Liver (tissue), 9 donors: Measurements from ENCODE around the gene OGFR. TPM values are rescaled to one million over a fixed set of nuclear protein-coding genes. Genes with fewer than 3 reads are reported as not detected.

ENCODE experiments used
- DNase-seq: peaks from one replicate; pipeline ENCODE4 v3.0.0-alpha.2; 2017; ENCODE audit warnings: low spot score
- H3K27ac ChIP-seq, 2 donors: one replicate each; pipeline ENCODE4 v1.7.0; 2013; ENCODE audit warnings: inconsistent platforms in 2 of 2, low read length in 2 of 2, control low read depth in 1 of 2, low read depth in 1 of 2, mild to moderate bottlenecking in 1 of 2
- H3K27me3 ChIP-seq, 4 donors: one replicate each; pipeline versions ENCODE4 v1.6.1 to v1.7.0; 2013; ENCODE audit warnings: low read length in 3 of 4, inconsistent platforms in 1 of 4, mild to moderate bottlenecking in 1 of 4, moderate library complexity in 1 of 4; ENCODE audit not compliant: control insufficient read depth in 4 of 4, insufficient read depth in 4 of 4
- H3K36me3 ChIP-seq, 4 donors: one replicate each; pipeline versions ENCODE4 v1.6.1 to v1.7.0; 2013; ENCODE audit warnings: low read length in 3 of 4, mild to moderate bottlenecking in 3 of 4, low read depth in 1 of 4, moderate library complexity in 1 of 4; ENCODE audit not compliant: control insufficient read depth in 4 of 4, insufficient read depth in 3 of 4
- H3K4me1 ChIP-seq, 4 donors: one replicate each; pipeline versions ENCODE4 v1.6.1 to v1.7.0; 2013; ENCODE audit warnings: low read length in 3 of 4, mild to moderate bottlenecking in 3 of 4, moderate library complexity in 1 of 4; ENCODE audit not compliant: control insufficient read depth in 4 of 4, insufficient read depth in 4 of 4
- H3K4me3 ChIP-seq, 3 donors: one replicate each; pipeline versions ENCODE4 v1.6.1 to v1.7.0; 2013; ENCODE audit warnings: low read length in 3 of 3, control low read depth in 1 of 3, low read depth in 1 of 3, mild to moderate bottlenecking in 1 of 3
- H3K9ac ChIP-seq, 2 donors: one replicate each; pipeline ENCODE4 v1.7.0; 2013; ENCODE audit warnings: low read length in 2 of 2, mild to moderate bottlenecking in 2 of 2, moderate library complexity in 2 of 2, control low read depth in 1 of 2, low read depth in 1 of 2
- H3K9me3 ChIP-seq, 4 donors: one replicate each; pipeline versions ENCODE4 v1.6.1 to v1.7.0; 2013; ENCODE audit warnings: low read length in 3 of 4; ENCODE audit not compliant: control insufficient read depth in 4 of 4
- ATF3 ChIP-seq: IDR thresholded peaks from 2 replicates; pipeline ENCODE4 v1.6.1; 2016; ENCODE audit warnings: antibody characterized with exemption
- EGR1 ChIP-seq, 2 donors: IDR thresholded peaks; 2 replicates each; pipeline ENCODE4 v1.6.1; 2016 to 2018; ENCODE audit warnings: antibody characterized with exemption in 2 of 2, low read depth in 2 of 2
- GABPA ChIP-seq, 2 donors: IDR thresholded peaks in 1 of 2; conservative IDR thresholded peaks in 1 of 2; 2 replicates each; pipeline ENCODE4 v1.6.1; 2016; ENCODE audit warnings: antibody characterized with exemption in 2 of 2, mild to moderate bottlenecking in 1 of 2, moderate library complexity in 1 of 2
- HNF4A ChIP-seq, 2 donors: conservative IDR thresholded peaks; 2 replicates each; pipeline ENCODE4 v1.6.1; 2016; ENCODE audit warnings: antibody characterized with exemption in 2 of 2, mild to moderate bottlenecking in 2 of 2
- HNF4G ChIP-seq: IDR thresholded peaks from 2 replicates; pipeline ENCODE4 v1.6.1; 2016; ENCODE audit warnings: antibody characterized with exemption
- JUND ChIP-seq, 2 donors: IDR thresholded peaks; 2 replicates each; pipeline ENCODE4 v1.6.1; 2016; ENCODE audit warnings: antibody characterized with exemption in 2 of 2
- NR2F2 ChIP-seq: IDR thresholded peaks from 2 replicates; pipeline ENCODE4 v1.6.1; 2016; ENCODE audit warnings: antibody characterized with exemption
- RXRA ChIP-seq, 2 donors: IDR thresholded peaks; 2 replicates each; pipeline ENCODE4 v1.6.1; 2017 to 2018; ENCODE audit warnings: antibody characterized with exemption in 2 of 2, mild to moderate bottlenecking in 1 of 2
- SP1 ChIP-seq: IDR thresholded peaks from 2 replicates; pipeline ENCODE4 v1.6.1; 2018; ENCODE audit warnings: antibody characterized with exemption, mild to moderate bottlenecking
- TAF1 ChIP-seq: conservative IDR thresholded peaks from 2 replicates; pipeline ENCODE4 v1.6.1; 2016; ENCODE audit warnings: antibody characterized with exemption, mild to moderate bottlenecking
- YY1 ChIP-seq: IDR thresholded peaks from 2 replicates; pipeline ENCODE4 v1.6.1; 2016; ENCODE audit warnings: antibody characterized with exemption, mild to moderate bottlenecking
- WGBS: extraction: QIAGEN DNeasy Blood & Tissue Kit; methylation state at CpG from one replicate; pipeline ENCODE4 v1.1.7; 2013; 5-methylcytosine and 5-hydroxymethylcytosine counted together
- polyA plus RNA-seq, 2 donors: library from polyadenylated mRNA; stranded (reverse) in 1 of 2; unstranded in 1 of 2; fragments of 200-250 nt in 1 of 2; fragments of >200 nt in 1 of 2; fragmentation: Nextera tagmentation in 1 of 2; extraction: Ambion mirVana in 1 of 2; gene quantifications; one replicate each; pipeline versions ENCODE4 v1.2.1 to v1.2.3, GENCODE V29; 2013 to 2015
- total RNA-seq, 2 donors: library from RNA; depleted of rRNA; stranded (reverse); fragments of >200 nt; gene quantifications; one replicate each; pipeline ENCODE4 v1.2.3, GENCODE V29; 2014
- TF ChIP-seq, protein P1 (sequence below): IDR thresholded peaks from 2 replicates; pipeline ENCODE4 v1.6.1; 2016; ENCODE audit warnings: antibody characterized with exemption
- TF ChIP-seq, protein P2 (sequence below): IDR thresholded peaks from 2 replicates; pipeline ENCODE4 v1.6.1; 2016; ENCODE audit warnings: antibody characterized with exemption, mild to moderate bottlenecking
- TF ChIP-seq, protein P3 (sequence below): fragments of 150-350 bp; IDR thresholded peaks from 2 replicates; pipeline ENCODE4 v1.5.1; 2017; ENCODE audit warnings: improper control_type of control experiment, low read depth, low read length; ENCODE audit not compliant: missing input control
- TF ChIP-seq, protein P4 (sequence below): IDR thresholded peaks from 2 replicates; pipeline ENCODE4 v1.6.1; 2016; ENCODE audit warnings: antibody characterized with exemption
- donor health status: healthy.
- donor health status: healthy.
- donor health status: healthy.
- donor health status: healthy.
- donor health status: healthy.

Gene OGFR
- total and polyA plus RNA-seq, 4 donors: 5.9 to 59.4 (median 29.4) TPM

GRCh38 chr20:62820962-62821725 lies 16.5 kb downstream of the OGFR start:
- Histone ChIP-seq H3K9ac (no peak overlapping the region), H3K4me3 (no peak overlapping the region), H3K27me3 (peaks cover 0 to 4% (median 0%) of the 10 kb centered on the region in 4 donors), H3K9me3 (no peaks in the 10 kb centered on the region), H3K4me1 (peaks cover 3 to 23% (median 7%) of the 10 kb centered on the region in 4 donors), H3K36me3 (no peaks in the 10 kb centered on the region), H3K27ac (no peak overlapping the region)
- WGBS: 84% methylated on average over 19 of the region's 19 CpGs
- DNase-seq: no peak
- TF ChIP-seq ATF3 (no peak), EGR1 (IDR thresholded peaks at IDR 0.05; ENCODE audit: low read depth in 2 of 2) (no peak), TAF1 (no peak), JUND (IDR thresholded peaks at IDR 0.05) (no peak), RXRA (IDR thresholded peaks at IDR 0.05) (no peak), SP1 (no peak), NR2F2 (no peak), HNF4G (no peak), HNF4A (conservative IDR thresholded peaks at IDR 0.05) (no peak), YY1 (no peak), GABPA (IDR thresholded peaks at IDR 0.05 in 1 of 2, conservative IDR thresholded peaks at IDR 0.05 in 1 of 2) (no peak)
- TF ChIP-seq, protein P1, sequence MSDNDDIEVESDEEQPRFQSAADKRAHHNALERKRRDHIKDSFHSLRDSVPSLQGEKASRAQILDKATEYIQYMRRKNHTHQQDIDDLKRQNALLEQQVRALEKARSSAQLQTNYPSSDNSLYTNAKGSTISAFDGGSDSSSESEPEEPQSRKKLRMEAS: no peak
- TF ChIP-seq, protein P2, sequence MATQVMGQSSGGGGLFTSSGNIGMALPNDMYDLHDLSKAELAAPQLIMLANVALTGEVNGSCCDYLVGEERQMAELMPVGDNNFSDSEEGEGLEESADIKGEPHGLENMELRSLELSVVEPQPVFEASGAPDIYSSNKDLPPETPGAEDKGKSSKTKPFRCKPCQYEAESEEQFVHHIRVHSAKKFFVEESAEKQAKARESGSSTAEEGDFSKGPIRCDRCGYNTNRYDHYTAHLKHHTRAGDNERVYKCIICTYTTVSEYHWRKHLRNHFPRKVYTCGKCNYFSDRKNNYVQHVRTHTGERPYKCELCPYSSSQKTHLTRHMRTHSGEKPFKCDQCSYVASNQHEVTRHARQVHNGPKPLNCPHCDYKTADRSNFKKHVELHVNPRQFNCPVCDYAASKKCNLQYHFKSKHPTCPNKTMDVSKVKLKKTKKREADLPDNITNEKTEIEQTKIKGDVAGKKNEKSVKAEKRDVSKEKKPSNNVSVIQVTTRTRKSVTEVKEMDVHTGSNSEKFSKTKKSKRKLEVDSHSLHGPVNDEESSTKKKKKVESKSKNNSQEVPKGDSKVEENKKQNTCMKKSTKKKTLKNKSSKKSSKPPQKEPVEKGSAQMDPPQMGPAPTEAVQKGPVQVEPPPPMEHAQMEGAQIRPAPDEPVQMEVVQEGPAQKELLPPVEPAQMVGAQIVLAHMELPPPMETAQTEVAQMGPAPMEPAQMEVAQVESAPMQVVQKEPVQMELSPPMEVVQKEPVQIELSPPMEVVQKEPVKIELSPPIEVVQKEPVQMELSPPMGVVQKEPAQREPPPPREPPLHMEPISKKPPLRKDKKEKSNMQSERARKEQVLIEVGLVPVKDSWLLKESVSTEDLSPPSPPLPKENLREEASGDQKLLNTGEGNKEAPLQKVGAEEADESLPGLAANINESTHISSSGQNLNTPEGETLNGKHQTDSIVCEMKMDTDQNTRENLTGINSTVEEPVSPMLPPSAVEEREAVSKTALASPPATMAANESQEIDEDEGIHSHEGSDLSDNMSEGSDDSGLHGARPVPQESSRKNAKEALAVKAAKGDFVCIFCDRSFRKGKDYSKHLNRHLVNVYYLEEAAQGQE: no peak
- TF ChIP-seq, protein P3, sequence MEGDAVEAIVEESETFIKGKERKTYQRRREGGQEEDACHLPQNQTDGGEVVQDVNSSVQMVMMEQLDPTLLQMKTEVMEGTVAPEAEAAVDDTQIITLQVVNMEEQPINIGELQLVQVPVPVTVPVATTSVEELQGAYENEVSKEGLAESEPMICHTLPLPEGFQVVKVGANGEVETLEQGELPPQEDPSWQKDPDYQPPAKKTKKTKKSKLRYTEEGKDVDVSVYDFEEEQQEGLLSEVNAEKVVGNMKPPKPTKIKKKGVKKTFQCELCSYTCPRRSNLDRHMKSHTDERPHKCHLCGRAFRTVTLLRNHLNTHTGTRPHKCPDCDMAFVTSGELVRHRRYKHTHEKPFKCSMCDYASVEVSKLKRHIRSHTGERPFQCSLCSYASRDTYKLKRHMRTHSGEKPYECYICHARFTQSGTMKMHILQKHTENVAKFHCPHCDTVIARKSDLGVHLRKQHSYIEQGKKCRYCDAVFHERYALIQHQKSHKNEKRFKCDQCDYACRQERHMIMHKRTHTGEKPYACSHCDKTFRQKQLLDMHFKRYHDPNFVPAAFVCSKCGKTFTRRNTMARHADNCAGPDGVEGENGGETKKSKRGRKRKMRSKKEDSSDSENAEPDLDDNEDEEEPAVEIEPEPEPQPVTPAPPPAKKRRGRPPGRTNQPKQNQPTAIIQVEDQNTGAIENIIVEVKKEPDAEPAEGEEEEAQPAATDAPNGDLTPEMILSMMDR: no peak
- TF ChIP-seq, protein P4, sequence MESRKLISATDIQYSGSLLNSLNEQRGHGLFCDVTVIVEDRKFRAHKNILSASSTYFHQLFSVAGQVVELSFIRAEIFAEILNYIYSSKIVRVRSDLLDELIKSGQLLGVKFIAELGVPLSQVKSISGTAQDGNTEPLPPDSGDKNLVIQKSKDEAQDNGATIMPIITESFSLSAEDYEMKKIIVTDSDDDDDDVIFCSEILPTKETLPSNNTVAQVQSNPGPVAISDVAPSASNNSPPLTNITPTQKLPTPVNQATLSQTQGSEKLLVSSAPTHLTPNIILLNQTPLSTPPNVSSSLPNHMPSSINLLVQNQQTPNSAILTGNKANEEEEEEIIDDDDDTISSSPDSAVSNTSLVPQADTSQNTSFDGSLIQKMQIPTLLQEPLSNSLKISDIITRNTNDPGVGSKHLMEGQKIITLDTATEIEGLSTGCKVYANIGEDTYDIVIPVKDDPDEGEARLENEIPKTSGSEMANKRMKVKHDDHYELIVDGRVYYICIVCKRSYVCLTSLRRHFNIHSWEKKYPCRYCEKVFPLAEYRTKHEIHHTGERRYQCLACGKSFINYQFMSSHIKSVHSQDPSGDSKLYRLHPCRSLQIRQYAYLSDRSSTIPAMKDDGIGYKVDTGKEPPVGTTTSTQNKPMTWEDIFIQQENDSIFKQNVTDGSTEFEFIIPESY: no peak
